ENCODE measurements around the gene TM7SF2.

GRCh38 chr11:65096926-65097325 is 14.7 kb upstream of the TM7SF2 start:
- TF ChIP-seq EZH2 (IDR thresholded peaks at IDR 0.05; ENCODE audit: insufficient read depth, poor library complexity, severe bottlenecking) (no peak), EZH2phosphoT487 (IDR thresholded peaks at IDR 0.05; ENCODE audit: insufficient read depth, low read depth) (no peak)
